GM23338 (cell line): ENCODE data around the gene CAV2. TPM values are rescaled to one million over a fixed set of nuclear protein-coding genes. Genes with fewer than 3 reads are reported as not detected.

Experiments used
- ATAC-seq: fragments of 200-7000 bp; cut with Tn5 transposase; 3 replicates; pipeline ENCODE4 v1.9.1; 2020
- DNase-seq: peaks from one replicate; pipeline ENCODE4 v3.0.0-alpha.2; 2015; ENCODE audit warnings: low spot score
- H2AFZ ChIP-seq: fragments of 200-600 bp; sonication (generic); 2 replicates; pipeline ENCODE4 v1.8.0; 2016; ENCODE audit warnings: antibody characterized with exemption, mild to moderate bottlenecking, moderate library complexity
- H3F3A ChIP-seq: fragments of 200-600 bp; sonication (generic); replicated peaks from 2 replicates; pipeline ENCODE4 v1.8.0; 2017; ENCODE audit warnings: antibody characterized with exemption, mixed run types, low read depth
- H3K27ac ChIP-seq: fragments of 200-600 bp; sonication (generic); 2 replicates; pipeline ENCODE4 v1.6.1; 2016; ENCODE audit warnings: low read depth
- H3K27me3 ChIP-seq: fragments of 200-600 bp; sonication (generic); 2 replicates; pipeline ENCODE4 v1.8.0; 2016; ENCODE audit warnings: mild to moderate bottlenecking, mixed run types, moderate library complexity; ENCODE audit not compliant: insufficient read depth
- H3K36me3 ChIP-seq: fragments of 200-600 bp; sonication (generic); 2 replicates; pipeline ENCODE4 v1.8.0; 2016; ENCODE audit warnings: mild to moderate bottlenecking; ENCODE audit not compliant: insufficient read depth
- H3K4me1 ChIP-seq: fragments of 200-600 bp; sonication (generic); 2 replicates; pipeline ENCODE4 v1.8.0; 2016; ENCODE audit warnings: mild to moderate bottlenecking, moderate library complexity; ENCODE audit not compliant: insufficient read depth
- H3K4me2 ChIP-seq: fragments of 200-600 bp; sonication (generic); 2 replicates; pipeline ENCODE4 v1.7.1; 2017; ENCODE audit warnings: mixed run types
- H3K4me3 ChIP-seq: fragments of 200-600 bp; sonication (generic); 2 replicates; pipeline ENCODE4 v1.6.1; 2016; ENCODE audit warnings: mixed run types
- H3K79me2 ChIP-seq: fragments of 200-600 bp; sonication (generic); replicated peaks from 2 replicates; pipeline ENCODE4 v1.8.0; 2017; ENCODE audit warnings: mild to moderate bottlenecking; ENCODE audit not compliant: insufficient read depth
- H3K9me2 ChIP-seq: fragments of 200-600 bp; sonication (generic); 2 replicates; pipeline ENCODE4 v1.8.0; 2017; ENCODE audit not compliant: insufficient read depth
- H4K20me1 ChIP-seq: fragments of 200-600 bp; sonication (generic); replicated peaks from 2 replicates; pipeline ENCODE4 v1.8.0; 2017; ENCODE audit warnings: mild to moderate bottlenecking; ENCODE audit not compliant: insufficient read depth
- H3K27ac Mint-ChIP-seq: 2 replicates; pipeline ENCODE4 v1.8.0; 2020; ENCODE audit warnings: inconsistent platforms, mild to moderate bottlenecking, moderate library complexity, mixed read lengths
- H3K27me3 Mint-ChIP-seq: 3 replicates; pipeline ENCODE4 v1.8.0; 2022; ENCODE audit warnings: low read depth, mild to moderate bottlenecking, moderate library complexity, mixed read lengths, inconsistent platforms; ENCODE audit not compliant: insufficient read depth, poor library complexity
- H3K36me3 Mint-ChIP-seq: 3 replicates; pipeline ENCODE4 v1.8.0; 2021; ENCODE audit warnings: low read depth, mild to moderate bottlenecking, inconsistent platforms, moderate library complexity, mixed read lengths
- H3K4me1 Mint-ChIP-seq: 3 replicates; pipeline ENCODE4 v1.8.0; 2020; ENCODE audit warnings: mild to moderate bottlenecking, inconsistent platforms, mixed read lengths
- H3K4me3 Mint-ChIP-seq: 3 replicates; pipeline ENCODE4 v1.8.0; 2021; ENCODE audit warnings: moderate library complexity, mild to moderate bottlenecking, inconsistent platforms, mixed read lengths
- H3K9me3 Mint-ChIP-seq: 3 replicates; pipeline ENCODE4 v1.8.0; 2020; ENCODE audit warnings: moderate library complexity, mild to moderate bottlenecking, inconsistent platforms, mixed read lengths
- CREB1 ChIP-seq: fragments of 250-450 bp; sonication (Bioruptor Pico); IDR thresholded peaks from 2 replicates; pipeline ENCODE4 v1.5.0; 2020; ENCODE audit warnings: low read depth, mild to moderate bottlenecking, moderate library complexity
- CTCF ChIP-seq, 2 experiments: fragments of 200-600 bp in 1 of 2; sonication (generic) in 1 of 2; conservative IDR thresholded peaks; 2 replicates each; pipeline versions ENCODE4 v1.5.1 to v1.6.1; 2016 to 2017; ENCODE audit warnings: antibody characterized with exemption in 2 of 2, low read depth in 2 of 2, mild to moderate bottlenecking in 2 of 2, moderate library complexity in 1 of 2
- EZH2 ChIP-seq: fragments of 200-600 bp; sonication (generic); IDR thresholded peaks from one replicate; pipeline ENCODE4 v1.8.0; 2017; ENCODE audit warnings: antibody characterized with exemption, mild to moderate bottlenecking, low read depth; ENCODE audit not compliant: unreplicated experiment
- EZH2phosphoT487 ChIP-seq: fragments of 200-600 bp; sonication (generic); IDR thresholded peaks from one replicate; pipeline ENCODE4 v1.8.1; 2018; ENCODE audit warnings: antibody characterized with exemption; ENCODE audit not compliant: unreplicated experiment
- JUNB ChIP-seq: IDR thresholded peaks from one replicate; pipeline ENCODE4 v1.6.1; 2016; ENCODE audit warnings: antibody characterized with exemption; ENCODE audit not compliant: unreplicated experiment
- POLR2AphosphoS5 ChIP-seq: IDR thresholded peaks from 2 replicates; pipeline ENCODE4 v1.6.1; 2016; ENCODE audit warnings: antibody characterized with exemption, low read depth
- STAT1 ChIP-seq: IDR thresholded peaks from one replicate; pipeline ENCODE4 v1.6.1; 2016; ENCODE audit warnings: antibody characterized with exemption; ENCODE audit not compliant: unreplicated experiment
- ZNF114 ChIP-seq: fragments of 250-450 bp; sonication (Bioruptor Pico); IDR thresholded peaks from 2 replicates; pipeline ENCODE4 v1.5.0; 2020; ENCODE audit warnings: mild to moderate bottlenecking, moderate library complexity
- ZNF462 ChIP-seq: fragments of 250-450 bp; sonication (Bioruptor Pico); IDR thresholded peaks from 2 replicates; pipeline ENCODE4 v1.5.0; 2020; ENCODE audit warnings: mild to moderate bottlenecking, moderate library complexity
- polyA plus RNA-seq: library from polyadenylated mRNA; unstranded; fragments of >200 nt; fragmentation: Nextera tagmentation; extraction: Ambion mirVana; gene quantifications from 2 replicates; pipeline ENCODE4 v1.2.1, GENCODE V29; 2016
- total RNA-seq: library from RNA; depleted of rRNA; stranded (reverse); fragments of >200 nt; shearing (Covaris generic); gene quantifications from 2 replicates; pipeline ENCODE4 v1.2.3, GENCODE V29; 2014

The CAV2 gene
- total and polyA plus RNA-seq, 2 experiments from 2014 or later = 4.2 to 6.6 TPM

GRCh38 chr7:116465125-116465524, 34.4 kb upstream of the CAV2 start:
- no peak for ATAC-seq
- Histone ChIP-seq H3K4me1 (no peaks in the 10 kb centered on the region; the same call in 1 of the 2 replicates), H3K79me2 (no peaks in the 10 kb centered on the region), H2AFZ (no peak overlapping the region), H3K4me2 (no peak overlapping the region), H3K9me2 (no peaks in the 10 kb centered on the region), H3K27me3 (no peaks in the 10 kb centered on the region), H3K4me3 (no peak overlapping the region), H3K36me3 (no peaks in the 10 kb centered on the region), H4K20me1 (no peaks in the 10 kb centered on the region), H3K27ac (no peak overlapping the region), H3F3A (no peaks in the 10 kb centered on the region)
- Mint-ChIP-seq H3K9me3 (no peaks in the 10 kb centered on the region), H3K4me1 (peaks cover 5% of the 10 kb centered on the region; the same call in 2 of the 3 replicates), H3K4me3 (no peak overlapping the region), H3K27me3 (no peaks in the 10 kb centered on the region), H3K36me3 (no peaks in the 10 kb centered on the region), H3K27ac (no peak overlapping the region)
- TF ChIP-seq ZNF114 (CRISPR knock-in tag) (no peak), STAT1 (no peak), JUNB (no peak), ZNF462 (CRISPR knock-in tag) (no peak), POLR2AphosphoS5 (no peak), EZH2phosphoT487 (no peak), CREB1 (CRISPR knock-in tag) (no peak), EZH2 (no peak), CTCF (conservative IDR thresholded peaks at IDR 0.05; ENCODE audit: low read depth in 2 of 2) (no peak)
- peak; percentile 6 for DNase-seq
